Activated T-cell treated with anti-CD3 and anti-CD28 coated beads for 48 hours (primary cell): ENCODE results near the gene PPM1N.

Source experiments
- DNase-seq: peaks from one replicate; pipeline ENCODE4 v3.0.0-alpha.2; 2020; ENCODE audit warnings: low read depth

Gene PPM1N

DNA sequence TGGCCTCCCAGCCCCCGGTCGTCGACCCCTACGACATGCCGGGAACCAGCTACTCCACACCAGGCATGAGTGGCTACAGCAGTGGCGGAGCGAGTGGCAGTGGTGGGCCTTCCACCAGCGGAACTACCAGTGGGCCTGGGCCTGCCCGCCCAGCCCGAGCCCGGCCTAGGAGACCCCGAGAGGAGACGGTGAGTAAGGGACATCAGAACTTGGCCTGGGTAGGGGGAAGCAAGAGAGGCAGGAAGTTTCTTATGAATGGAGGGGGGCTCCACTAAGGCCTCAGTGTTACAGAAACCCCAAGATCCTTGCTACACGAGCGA lies 27.5 kb upstream of the PPM1N start:
- DNase-seq: no peak

DNA sequence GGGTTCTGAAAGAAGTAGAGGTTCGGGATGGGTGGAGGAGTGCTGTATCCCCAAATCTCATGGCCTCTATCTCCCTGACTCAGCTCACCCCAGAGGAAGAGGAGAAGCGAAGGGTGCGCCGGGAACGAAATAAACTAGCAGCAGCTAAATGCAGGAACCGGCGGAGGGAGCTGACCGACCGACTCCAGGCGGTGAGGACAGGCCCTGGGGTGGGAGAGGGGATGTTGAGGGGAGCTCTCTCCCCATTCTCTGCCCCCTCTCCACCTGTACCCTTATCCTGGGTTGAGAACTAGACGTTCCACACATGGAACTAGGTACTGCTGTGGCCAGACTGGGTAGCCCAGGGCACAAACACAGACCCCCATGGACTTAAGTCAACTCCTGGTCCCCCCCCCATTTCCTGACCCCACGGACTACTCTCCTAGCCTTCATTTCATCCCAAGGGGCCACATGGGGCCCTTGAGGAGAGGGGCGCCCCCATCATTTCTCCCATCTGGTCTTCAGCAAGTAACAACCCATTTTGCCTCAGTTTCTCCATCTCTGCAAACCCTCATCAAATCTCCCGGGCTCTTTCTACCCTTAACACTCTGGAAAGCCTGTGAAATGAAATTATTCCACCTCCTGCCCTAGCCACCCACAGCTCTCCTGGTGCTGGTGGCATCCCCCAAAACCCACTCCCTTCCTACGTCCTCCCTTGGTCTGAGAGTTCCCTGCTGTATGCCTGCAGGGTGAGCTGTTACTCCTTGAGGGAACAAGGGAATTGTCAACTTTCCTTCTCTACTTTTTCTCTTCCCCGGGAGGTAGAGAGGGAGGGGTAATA lies 26.9 kb upstream of the PPM1N start:
- no peak for DNase-seq

DNA sequence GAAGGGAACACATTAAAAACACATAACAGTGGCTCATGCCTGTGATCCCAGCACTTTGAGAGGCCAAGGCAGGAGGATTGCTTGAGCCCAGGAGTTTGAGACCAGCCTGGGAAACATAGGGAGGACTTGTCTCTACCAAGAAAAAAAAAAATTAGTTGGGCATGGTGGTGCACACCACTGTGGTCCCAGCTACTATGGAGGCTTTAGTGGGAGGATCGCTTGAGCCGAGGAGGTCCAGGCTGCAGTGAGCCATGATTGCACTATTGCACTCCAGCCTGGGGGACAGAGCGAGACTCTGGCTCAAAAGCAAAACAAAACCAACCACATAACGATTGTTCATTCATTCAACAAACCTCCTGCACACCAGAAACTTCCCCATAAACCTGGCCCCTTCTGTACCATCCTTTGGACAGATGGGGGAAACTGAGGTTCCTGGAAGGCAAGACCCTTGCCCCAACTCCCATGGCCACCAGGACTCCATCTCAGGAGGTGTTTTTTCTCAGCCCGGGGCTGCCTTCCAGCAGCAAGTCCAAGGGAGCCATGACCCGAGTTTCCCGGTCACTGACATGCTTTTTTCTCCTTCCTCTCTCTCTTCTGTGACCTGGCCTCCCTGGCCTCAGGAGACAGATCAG lies 26.2 kb upstream of the PPM1N start:
- DNase-seq: no peak

DNA sequence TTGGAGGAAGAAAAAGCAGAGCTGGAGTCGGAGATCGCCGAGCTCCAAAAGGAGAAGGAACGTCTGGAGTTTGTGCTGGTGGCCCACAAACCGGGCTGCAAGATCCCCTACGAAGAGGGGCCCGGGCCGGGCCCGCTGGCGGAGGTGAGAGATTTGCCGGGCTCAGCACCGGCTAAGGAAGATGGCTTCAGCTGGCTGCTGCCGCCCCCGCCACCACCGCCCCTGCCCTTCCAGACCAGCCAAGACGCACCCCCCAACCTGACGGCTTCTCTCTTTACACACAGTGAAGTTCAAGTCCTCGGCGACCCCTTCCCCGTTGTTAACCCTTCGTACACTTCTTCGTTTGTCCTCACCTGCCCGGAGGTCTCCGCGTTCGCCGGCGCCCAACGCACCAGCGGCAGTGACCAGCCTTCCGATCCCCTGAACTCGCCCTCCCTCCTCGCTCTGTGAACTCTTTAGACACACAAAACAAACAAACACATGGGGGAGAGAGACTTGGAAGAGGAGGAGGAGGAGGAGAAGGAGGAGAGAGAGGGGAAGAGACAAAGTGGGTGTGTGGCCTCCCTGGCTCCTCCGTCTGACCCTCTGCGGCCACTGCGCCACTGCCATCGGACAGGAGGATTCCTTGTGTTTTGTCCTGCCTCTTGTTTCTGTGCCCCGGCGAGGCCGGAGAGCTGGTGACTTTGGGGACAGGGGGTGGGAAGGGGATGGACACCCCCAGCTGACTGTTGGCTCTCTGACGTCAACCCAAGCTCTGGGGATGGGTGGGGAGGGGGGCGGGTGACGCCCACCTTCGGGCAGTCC lies 25.5 kb upstream of the PPM1N start:
- DNase-seq: no peak

DNA sequence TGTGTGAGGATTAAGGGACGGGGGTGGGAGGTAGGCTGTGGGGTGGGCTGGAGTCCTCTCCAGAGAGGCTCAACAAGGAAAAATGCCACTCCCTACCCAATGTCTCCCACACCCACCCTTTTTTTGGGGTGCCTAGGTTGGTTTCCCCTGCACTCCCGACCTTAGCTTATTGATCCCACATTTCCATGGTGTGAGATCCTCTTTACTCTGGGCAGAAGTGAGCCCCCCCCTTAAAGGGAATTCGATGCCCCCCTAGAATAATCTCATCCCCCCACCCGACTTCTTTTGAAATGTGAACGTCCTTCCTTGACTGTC lies 24.9 kb upstream of the PPM1N start:
- no peak for DNase-seq

DNA sequence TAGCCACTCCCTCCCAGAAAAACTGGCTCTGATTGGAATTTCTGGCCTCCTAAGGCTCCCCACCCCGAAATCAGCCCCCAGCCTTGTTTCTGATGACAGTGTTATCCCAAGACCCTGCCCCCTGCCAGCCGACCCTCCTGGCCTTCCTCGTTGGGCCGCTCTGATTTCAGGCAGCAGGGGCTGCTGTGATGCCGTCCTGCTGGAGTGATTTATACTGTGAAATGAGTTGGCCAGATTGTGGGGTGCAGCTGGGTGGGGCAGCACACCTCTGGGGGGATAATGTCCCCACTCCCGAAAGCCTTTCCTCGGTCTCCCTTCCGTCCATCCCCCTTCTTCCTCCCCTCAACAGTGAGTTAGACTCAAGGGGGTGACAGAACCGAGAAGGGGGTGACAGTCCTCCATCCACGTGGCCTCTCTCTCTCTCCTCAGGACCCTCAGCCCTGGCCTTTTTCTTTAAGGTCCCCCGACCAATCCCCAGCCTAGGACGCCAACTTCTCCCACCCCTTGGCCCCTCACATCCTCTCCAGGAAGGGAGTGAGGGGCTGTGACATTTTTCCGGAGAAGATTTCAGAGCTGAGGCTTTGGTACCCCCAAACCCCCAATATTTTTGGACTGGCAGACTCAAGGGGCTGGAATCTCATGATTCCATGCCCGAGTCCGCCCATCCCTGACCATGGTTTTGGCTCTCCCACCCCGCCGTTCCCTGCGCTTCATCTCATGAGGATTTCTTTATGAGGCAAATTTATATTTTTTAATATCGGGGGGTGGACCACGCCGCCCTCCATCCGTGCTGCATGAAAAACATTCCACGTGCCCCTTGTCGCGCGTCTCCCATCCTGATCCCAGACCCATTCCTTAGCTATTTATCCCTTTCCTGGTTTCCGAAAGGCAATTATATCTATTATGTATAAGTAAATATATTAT lies 24.3 kb upstream of the PPM1N start:
- DNase-seq: no peak

DNA sequence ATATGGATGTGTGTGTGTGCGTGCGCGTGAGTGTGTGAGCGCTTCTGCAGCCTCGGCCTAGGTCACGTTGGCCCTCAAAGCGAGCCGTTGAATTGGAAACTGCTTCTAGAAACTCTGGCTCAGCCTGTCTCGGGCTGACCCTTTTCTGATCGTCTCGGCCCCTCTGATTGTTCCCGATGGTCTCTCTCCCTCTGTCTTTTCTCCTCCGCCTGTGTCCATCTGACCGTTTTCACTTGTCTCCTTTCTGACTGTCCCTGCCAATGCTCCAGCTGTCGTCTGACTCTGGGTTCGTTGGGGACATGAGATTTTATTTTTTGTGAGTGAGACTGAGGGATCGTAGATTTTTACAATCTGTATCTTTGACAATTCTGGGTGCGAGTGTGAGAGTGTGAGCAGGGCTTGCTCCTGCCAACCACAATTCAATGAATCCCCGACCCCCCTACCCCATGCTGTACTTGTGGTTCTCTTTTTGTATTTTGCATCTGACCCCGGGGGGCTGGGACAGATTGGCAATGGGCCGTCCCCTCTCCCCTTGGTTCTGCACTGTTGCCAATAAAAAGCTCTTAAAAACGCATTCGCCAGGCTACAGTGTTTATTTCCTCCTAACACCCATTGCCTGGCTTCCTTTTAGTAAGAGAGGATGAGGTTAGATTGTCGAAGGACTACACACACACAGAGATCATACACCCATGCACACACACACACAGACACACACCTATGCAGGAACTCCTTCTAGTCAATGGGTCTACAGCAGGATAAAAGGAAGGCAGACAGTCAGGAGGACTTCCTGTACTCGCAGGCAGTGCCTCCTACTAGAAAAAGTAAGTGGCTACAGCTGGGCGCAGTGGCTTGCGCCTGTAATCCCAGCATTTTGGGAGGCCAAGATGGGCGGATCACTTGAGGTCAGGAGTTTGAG lies 23.4 kb upstream of the PPM1N start:
- DNase-seq: no peak

DNA sequence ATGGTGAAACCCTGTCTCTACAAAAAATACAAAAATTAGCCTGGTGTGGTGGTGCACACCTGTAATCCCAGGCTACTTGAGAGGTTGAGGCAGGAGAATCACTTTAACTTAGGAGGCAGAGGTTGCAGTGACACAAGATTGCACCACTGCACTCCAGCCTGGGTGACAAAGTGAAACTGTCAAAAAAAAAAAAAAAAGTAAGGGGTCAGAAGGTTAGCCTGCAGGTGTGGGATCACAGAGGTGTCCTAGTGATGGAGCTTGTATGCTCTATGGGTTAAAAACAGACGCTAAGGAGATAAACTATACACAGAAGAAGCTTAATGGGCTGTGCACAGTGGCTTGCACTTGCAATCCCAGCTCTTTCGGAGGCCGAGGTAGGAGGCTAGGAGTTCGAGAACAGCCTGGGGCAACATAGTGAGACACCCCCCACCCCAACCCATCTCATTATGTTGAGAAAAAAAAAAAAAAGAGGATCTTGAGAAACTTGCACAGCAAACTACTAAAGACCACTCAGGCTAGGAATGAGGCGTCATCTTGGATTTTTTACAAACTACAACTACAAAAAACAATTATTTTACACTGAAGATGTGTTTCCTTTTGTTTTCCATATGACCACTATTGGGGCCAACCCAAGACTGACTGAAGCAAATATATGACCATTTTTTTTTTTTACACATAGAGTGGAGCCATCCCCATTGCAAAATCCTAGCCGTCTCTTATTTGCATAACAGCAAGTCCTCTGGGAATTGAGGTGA lies 22.5 kb upstream of the PPM1N start:
- DNase-seq: no peak

DNA sequence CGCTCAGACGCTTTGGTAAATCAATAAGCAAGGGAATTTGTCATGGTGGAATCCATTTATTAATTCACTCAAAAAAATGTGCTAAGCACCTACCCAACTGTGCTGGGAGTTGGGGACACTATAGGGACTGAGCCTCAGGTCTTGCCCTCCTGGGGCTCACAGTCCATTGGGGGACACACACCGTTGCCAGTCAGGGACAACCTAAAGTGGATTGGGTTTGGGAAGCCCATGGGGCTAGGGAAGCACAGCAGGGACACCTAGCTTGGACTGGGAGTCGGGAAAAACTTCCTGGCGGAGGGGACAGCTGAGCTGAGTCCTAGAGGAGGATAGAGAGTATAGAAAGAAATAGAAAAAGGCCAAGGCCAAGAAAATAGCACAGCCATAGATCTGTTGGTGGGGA lies 21.9 kb upstream of the PPM1N start:
- DNase-seq: no peak

DNA sequence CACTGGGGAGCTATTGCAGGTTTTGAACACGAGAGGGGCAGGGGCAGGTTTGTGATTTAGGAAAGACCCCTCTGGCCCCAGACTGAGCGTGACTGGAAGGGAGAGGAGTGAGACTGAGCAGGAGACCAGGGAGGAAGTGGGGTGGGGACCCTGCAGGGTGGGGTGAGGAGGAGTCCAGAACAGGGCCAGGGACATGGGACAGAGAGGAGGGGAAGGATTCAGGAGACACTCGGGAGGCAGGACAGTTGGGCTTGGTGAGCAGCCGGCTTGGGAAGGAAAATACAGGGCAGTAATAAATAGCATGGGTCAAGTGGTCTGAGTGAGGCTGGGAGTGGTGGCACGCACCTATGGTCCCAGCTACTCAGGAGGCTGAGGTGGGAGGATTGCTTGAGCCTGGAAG lies 21.1 kb upstream of the PPM1N start:
- no peak for DNase-seq

DNA sequence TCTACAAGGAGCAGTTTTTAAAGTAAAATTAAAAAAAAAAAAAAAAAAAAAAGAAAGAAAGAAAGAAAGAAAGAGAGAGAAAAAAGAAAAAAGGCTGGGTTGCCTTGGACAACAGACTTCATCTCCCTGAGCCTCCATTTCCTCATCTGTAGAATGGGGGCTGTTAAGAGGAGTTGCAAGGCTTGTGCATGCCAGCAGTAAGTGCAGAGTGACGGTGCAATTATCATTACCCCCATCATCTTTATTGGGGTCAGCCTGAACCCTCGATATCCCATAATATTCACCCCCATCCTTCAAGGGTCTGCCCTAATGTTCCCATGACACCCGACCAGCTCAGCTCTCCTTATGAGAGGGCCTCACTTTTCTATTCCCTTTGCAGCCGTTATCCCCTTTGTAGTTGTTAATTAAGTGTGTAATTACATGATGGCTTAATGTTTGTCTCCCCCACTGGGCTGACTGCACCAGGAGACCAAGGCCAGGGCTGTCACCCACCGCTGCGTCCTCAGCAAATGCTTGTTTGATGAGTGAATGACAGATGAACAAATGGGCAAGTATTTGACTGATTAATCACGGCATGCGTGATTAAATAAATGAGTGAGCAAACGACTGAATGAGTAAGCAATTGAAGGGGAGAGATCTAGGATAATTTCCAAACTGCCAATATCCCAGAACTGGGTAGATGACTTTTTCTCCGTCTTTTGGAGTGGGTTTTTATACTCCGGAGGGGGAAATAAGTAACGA lies 20.4 kb upstream of the PPM1N start:
- DNase-seq: no peak

DNA sequence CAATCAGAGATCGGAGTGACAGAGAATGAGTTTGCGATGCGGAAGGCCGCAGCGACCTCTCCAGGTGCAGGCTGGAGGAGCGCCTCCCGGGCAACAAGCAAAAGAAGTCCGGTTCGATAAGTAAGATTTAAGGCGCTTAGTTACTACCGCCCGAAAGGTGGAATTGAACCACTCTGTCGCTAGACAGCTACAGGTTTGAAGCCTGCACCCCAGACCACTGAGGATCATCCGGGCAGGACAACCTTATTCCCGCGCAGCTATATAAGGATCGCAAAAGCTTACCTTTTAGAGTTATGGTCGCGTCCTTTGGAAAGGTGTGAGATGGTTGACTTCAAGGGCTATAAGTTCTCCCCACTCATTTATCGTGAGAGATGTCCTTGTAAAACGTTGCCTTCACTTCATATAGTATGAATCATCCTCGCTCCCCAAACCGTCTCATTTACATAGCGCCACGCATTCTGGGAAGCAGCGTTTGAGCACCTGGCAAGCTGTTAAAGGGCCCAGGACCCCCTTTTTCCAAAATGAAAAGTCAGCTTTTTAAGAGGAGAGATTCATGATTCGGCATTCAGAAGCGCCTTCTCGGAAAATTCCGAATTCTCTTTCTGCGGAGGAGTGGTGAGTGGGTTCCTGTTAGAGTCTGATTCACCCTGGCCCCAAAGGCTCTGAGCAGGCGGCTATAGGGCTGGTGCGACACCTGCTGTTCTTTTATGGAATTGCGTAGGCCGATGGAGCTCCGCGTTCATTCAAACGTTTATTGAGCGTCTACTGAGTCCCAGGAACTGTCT lies 19.6 kb upstream of the PPM1N start:
- peak; percentile 87 for DNase-seq

DNA sequence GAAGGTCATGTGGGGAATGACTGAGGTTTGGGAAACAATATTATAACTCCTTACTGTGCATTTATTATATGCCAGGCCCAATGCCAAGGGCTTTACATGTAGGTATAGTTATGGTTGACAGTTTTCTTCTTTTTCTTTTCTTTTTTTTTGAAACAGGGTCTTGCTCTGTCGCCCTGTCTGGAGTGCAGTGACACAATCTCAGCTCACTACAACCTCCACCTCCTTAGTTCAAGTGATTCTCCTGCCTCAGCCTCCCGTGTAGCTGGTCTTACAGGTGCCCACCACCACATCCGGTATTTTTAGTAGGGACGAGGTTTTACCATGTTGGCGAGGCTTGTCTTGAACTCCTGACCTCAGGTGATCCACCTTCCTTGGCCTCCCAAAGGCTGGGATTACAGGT lies 15.2 kb upstream of the PPM1N start:
- no peak for DNase-seq

DNA sequence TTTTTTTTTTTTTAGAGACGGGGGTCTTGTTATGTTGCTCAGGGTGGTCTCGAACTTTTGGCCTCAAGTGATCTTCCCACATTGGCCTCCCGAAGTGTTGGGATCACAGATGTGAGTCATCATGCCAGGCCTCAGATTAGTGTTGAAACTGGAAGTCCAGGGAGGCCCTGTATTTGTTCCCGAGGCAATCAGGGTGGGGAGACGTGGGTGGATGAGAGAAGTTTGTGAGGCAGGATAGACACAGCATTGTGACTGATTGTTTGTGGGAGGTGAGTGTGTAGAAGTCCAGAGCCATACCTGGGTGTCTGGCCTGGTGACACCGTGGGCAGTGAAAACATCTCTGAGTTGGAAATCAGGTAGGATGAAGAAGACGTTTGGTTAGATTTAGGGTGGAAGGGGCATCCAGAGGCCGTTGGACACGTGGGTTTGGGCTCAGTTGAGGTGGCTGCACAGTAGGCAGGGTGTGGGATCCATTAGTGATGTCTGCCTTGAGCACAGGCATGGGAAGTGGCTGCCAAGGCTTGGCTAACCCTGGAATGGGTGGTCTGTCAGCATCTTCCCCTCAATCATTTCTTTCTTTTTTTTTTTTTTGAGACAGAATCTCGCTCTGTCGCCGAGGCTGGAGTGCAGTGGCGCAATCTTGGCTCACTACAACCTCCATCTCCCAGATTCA lies 13.8 kb upstream of the PPM1N start:
- no peak for DNase-seq

DNA sequence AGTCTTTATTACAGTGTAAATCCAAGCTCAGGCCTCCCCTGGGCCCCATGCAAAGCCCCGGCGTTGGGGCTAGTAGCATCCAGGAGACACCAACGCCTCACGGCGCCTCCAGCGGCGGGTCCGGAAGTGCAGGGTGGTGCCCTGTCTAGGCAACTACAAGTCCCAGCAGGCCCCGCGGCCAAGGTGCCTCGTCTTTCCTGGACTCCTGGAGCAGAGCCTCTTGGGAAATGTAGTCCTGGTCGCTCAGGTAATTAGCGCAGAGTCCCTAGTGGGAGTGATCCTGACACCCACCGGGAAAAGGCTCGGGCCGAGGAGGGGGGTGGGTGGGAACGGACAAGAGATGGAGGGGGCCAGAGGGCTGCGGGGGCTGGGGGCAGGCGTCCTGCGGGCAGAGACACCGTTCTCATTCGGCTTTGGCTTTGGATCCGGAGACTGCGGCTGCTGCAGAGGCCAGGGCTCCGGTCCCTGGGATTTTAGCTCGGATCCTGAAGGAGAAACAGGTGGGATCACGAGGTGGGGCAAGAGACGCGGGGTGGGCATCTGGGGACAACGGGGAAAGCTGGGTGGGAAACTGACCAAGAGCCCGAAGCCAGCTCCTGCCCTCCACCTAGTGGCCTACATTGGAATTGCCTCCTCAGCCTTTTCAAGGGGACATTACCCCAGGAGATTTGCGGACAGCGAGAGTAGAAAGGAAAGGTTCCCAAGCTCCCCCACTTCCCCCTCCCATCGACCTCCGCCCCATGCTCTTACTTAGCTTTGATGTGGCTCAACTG lies 12.8 kb upstream of the PPM1N start:
- DNase-seq: peak; percentile 97

DNA sequence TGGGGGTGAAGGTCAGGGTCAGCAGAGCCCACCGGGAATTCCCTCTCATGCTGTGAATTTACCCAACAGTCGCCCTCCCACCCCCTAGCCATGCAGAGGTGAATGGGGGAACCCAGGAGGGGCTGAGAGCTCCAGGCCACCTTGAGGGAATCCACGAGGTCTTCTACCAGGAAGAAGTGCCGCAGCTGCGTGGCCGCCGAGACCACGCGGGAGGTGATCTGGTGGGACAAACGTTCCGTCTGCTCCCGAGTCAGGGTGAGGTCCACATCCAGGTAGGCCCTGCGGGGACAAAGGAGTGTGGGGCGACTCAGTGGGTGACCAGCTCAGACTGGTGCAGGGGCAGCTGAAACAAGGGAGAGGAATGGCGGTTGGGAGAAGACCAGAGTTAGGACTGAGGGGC lies 9.5 kb upstream of the PPM1N start:
- no peak for DNase-seq

DNA sequence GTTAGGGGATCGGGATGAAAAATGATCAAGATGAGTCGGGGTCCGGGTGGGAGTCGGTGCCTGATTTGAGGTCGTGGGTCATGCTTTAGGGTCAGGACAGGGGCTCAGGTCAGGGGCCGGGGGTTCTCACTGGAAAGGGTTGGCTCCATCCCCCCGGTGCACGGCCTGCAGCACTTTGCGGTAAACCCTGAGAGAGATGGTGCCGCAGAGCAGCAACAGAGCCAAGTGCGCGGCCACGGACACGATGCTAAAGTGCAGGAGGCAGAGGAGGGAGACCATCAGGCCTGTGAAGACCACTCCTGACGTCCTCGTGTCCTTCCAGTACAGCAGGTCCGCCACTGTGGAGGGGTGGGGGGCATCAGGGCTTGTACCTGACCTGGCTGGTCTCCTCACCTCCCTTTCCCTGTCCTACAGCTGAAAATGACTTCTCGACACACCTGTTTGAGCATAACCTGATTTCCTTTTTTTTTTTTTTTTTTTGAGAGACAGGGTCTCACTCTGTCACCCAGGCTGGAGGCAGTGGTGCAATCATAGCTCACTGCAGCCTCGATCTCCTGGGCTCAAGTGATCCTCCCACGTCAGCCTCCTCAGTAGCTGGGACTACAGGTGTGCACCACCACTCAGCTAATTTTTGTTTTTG lies 8.9 kb upstream of the PPM1N start:
- no peak for DNase-seq
